A549 (cell line): ENCODE results near the gene IDH2. TPM values are rescaled to one million over a fixed set of nuclear protein-coding genes. Genes with fewer than 3 reads are reported as not detected.
A peak's percentile ranks its signal among the peaks of the same experiment; 100 is the strongest.

ENCODE experiments used
- ATAC-seq, 2 experiments: fragments of 200-7000 bp in 1 of 2; fragments of >200 bp in 1 of 2; cut with Nextera tagmentation in 1 of 2; cut with Tn5 transposase in 1 of 2; 3 replicates each; pipeline versions ENCODE4 v1.8.0 to v1.9.1; 2018 to 2020; ENCODE audit warnings: mild to moderate bottlenecking in 1 of 2, moderate library complexity in 1 of 2
- CTCF ChIA-PET: fragments of 300-600 bp; sonication (Branson Sonifier 250); formaldehyde crosslinking; extraction: SDS; loops from one replicate; lab custom pipeline; 2021; ENCODE audit warnings: antibody characterized with exemption, inconsistent platforms; lab: Yijun Ruan, JAX
- POLR2A ChIA-PET: fragments of 350-600 bp; formaldehyde crosslinking; extraction: SDS; loops from one replicate; lab custom pipeline; 2021; ENCODE audit warnings: antibody characterized with exemption, inconsistent platforms; lab: Yijun Ruan, JAX
- DNase-seq, 2 experiments: peaks; one replicate each; pipeline versions ENCODE4 v3.0.0 to v3.0.0-alpha.2; 2011 to 2016; ENCODE audit warnings: low read depth in 1 of 2, low spot score in 1 of 2
- FAIRE-seq: peaks from 2 replicates; lab custom pipeline; 2011; peaks lifted over from hg19 to GRCh38; lab: Jason Lieb, UNC
- H3K27ac ChIP-seq, 2 experiments: fragments of >200 bp; sonication (Bioruptor Twin); formaldehyde crosslinking; 3 replicates each; pipeline ENCODE4 v1.5.1; 2016 to 2017
- H3K4me1 ChIP-seq: fragments of >200 bp; sonication (Bioruptor Twin); formaldehyde crosslinking; 3 replicates; pipeline ENCODE4 v1.6.1; 2016
- H3K4me2 ChIP-seq: fragments of >200 bp; sonication (Bioruptor Twin); formaldehyde crosslinking; 3 replicates; pipeline ENCODE4 v1.6.1; 2016
- H3K4me3 ChIP-seq: fragments of >200 bp; sonication (Bioruptor Twin); formaldehyde crosslinking; 3 replicates; pipeline ENCODE4 v1.5.1; 2016
- H3K9me3 ChIP-seq: fragments of >200 bp; sonication (Bioruptor Twin); formaldehyde crosslinking; 3 replicates; pipeline ENCODE4 v1.6.1; 2016
- BHLHE40 ChIP-seq: IDR thresholded peaks from 2 replicates; pipeline ENCODE4 v1.6.1; 2012; ENCODE audit warnings: low read depth, low read length, inconsistent platforms
- CBX8 ChIP-seq: fragments of 200-600 bp; sonication (generic); IDR thresholded peaks from 2 replicates; pipeline ENCODE4 v1.6.1; 2016
- CEBPB ChIP-seq, 2 experiments: fragments of >200 bp in 1 of 2; sonication (Bioruptor Twin) in 1 of 2; formaldehyde crosslinking in 1 of 2; IDR thresholded peaks; 2 replicates each; pipeline ENCODE4 v1.6.1; 2012 to 2016
- FOSB ChIP-seq: fragments of 250-450 bp; sonication (Bioruptor Pico); IDR thresholded peaks from 2 replicates; pipeline ENCODE4 v1.5.0; 2020; ENCODE audit warnings: mild to moderate bottlenecking, moderate library complexity
- FOXS1 ChIP-seq: fragments of 250-450 bp; sonication (Bioruptor Pico); IDR thresholded peaks from 2 replicates; pipeline ENCODE4 v1.5.0; 2020; ENCODE audit warnings: mild to moderate bottlenecking, moderate library complexity
- GATA3 ChIP-seq: IDR thresholded peaks from 2 replicates; pipeline ENCODE4 v1.6.1; 2012; ENCODE audit warnings: borderline replicate concordance
- HEYL ChIP-seq: fragments of 250-450 bp; sonication (Bioruptor Pico); IDR thresholded peaks from 2 replicates; pipeline ENCODE4 v1.8.0; 2021; ENCODE audit warnings: mild to moderate bottlenecking, moderate library complexity
- HOXA7 ChIP-seq: fragments of 250-450 bp; sonication (Bioruptor Pico); IDR thresholded peaks from 2 replicates; pipeline ENCODE4 v1.5.0; 2020; ENCODE audit warnings: mild to moderate bottlenecking, moderate library complexity
- HOXB13 ChIP-seq: fragments of 250-450 bp; sonication (Bioruptor Pico); IDR thresholded peaks from 2 replicates; pipeline ENCODE4 v1.5.0; 2020; ENCODE audit warnings: low read depth, mild to moderate bottlenecking, moderate library complexity
- KDM5A ChIP-seq: fragments of 200-600 bp; sonication (generic); IDR thresholded peaks from 2 replicates; pipeline ENCODE4 v1.6.1; 2016; ENCODE audit warnings: antibody characterized with exemption, mild to moderate bottlenecking
- MAFK ChIP-seq: fragments of 450-650 bp; IDR thresholded peaks from 2 replicates; pipeline ENCODE4 v1.6.1; 2014; ENCODE audit not compliant: partially characterized antibody
- MYC ChIP-seq: IDR thresholded peaks from 2 replicates; pipeline ENCODE4 v1.6.1; 2012; ENCODE audit warnings: mild to moderate bottlenecking, inconsistent platforms, low read length, improper control_type of control experiment, borderline replicate concordance
- NPAS2 ChIP-seq: fragments of 250-450 bp; sonication (Bioruptor Pico); IDR thresholded peaks from 2 replicates; pipeline ENCODE4 v1.8.0; 2022; ENCODE audit warnings: mild to moderate bottlenecking, moderate library complexity, borderline replicate concordance
- NR3C1 ChIP-seq: fragments of >200 bp; sonication (Bioruptor Twin); formaldehyde crosslinking; IDR thresholded peaks from 3 replicates; pipeline ENCODE4 v1.6.1; 2017
- RCOR1 ChIP-seq: fragments of 150-350 bp; IDR thresholded peaks from 2 replicates; pipeline ENCODE4 v1.6.1; 2014; ENCODE audit warnings: antibody characterized with exemption, low read length, low read depth
- SMC3 ChIP-seq: fragments of >200 bp; sonication (Bioruptor Twin); formaldehyde crosslinking; IDR thresholded peaks from 3 replicates; pipeline ENCODE4 v1.6.1; 2018; ENCODE audit warnings: inconsistent platforms
- TFCP2L1 ChIP-seq: fragments of 250-450 bp; sonication (Bioruptor Pico); IDR thresholded peaks from 2 replicates; pipeline ENCODE4 v1.5.0; 2021; ENCODE audit warnings: mild to moderate bottlenecking
- ZFP36 ChIP-seq: fragments of 450-650 bp; IDR thresholded peaks from 2 replicates; pipeline ENCODE4 v1.6.1; 2014; ENCODE audit warnings: borderline replicate concordance; ENCODE audit not compliant: partially characterized antibody
- ZNF302 ChIP-seq: fragments of 250-450 bp; sonication (Bioruptor Pico); IDR thresholded peaks from 2 replicates; pipeline ENCODE4 v1.9.0; 2021; ENCODE audit warnings: inconsistent platforms, mild to moderate bottlenecking, moderate library complexity
- ZSCAN20 ChIP-seq: fragments of 250-450 bp; sonication (Bioruptor Pico); IDR thresholded peaks from 2 replicates; pipeline ENCODE4 v1.8.0; 2022; ENCODE audit warnings: mild to moderate bottlenecking, moderate library complexity
- WGBS: methylation state at CpG from one replicate; pipeline ENCODE4 v1.1.6; 2017; ENCODE audit errors: missing lambda C conversion rate; 5-methylcytosine and 5-hydroxymethylcytosine counted together
- polyA plus RNA-seq, 4 experiments: library from polyadenylated mRNA; depleted of rRNA in 3 of 4; stranded (reverse); fragments of >200 nt; fragmentation: RNase III in 1 of 4; extraction: RNeasy Plus Mini Kit Qiagen cat#74134 plus additional on column Dnase treatment in 1 of 4; gene quantifications; 2 replicates in 3 of 4; 3 replicates in 1 of 4; pipeline ENCODE4 v1.2.3, GENCODE V29; 2011 to 2017
- TF ChIP-seq, protein P1 (sequence below): fragments of >200 bp; sonication (Bioruptor Twin); formaldehyde crosslinking; IDR thresholded peaks from 2 replicates; pipeline ENCODE4 v1.6.1; 2016
- TF ChIP-seq, protein P2 (sequence below): fragments of 200-600 bp; sonication (generic); IDR thresholded peaks from 2 replicates; pipeline ENCODE4 v1.6.1; 2016; ENCODE audit warnings: antibody characterized with exemption, mild to moderate bottlenecking, moderate library complexity
- TF ChIP-seq, protein P3 (sequence below): IDR thresholded peaks from 2 replicates; pipeline ENCODE4 v1.6.1; 2012; ENCODE audit warnings: low read depth, borderline replicate concordance

The IDH2 gene
- polyA plus RNA-seq, 2 of the 4 experiments (the other 2 are of a cell fraction): 31.8 to 32.8 TPM

DNA sequence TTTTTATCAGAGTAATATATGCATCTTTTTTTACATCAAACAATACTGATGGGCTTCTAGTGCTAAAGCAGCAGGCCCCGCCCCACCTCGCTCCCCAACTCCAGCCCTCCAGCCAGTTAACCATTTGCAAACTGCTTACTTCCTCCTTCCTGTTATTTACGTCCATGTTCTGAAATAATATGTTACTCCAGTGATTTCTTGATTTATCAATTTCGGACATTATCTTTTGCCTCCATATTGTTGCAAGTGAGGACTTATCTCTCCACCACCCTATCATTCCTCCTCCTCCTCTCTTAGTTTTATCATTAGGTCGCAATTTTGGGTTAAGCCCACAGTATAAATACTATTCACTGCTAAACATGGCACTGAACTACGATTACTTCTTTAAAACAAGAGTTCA, 61.6 kb downstream of the IDH2 start (continued):
- TF ChIP-seq NPAS2 (CRISPR knock-in tag): no peak
- no peak for TF ChIP-seq RCOR1
- TF ChIP-seq HOXB13: no peak
- TF ChIP-seq GATA3: no peak

DNA sequence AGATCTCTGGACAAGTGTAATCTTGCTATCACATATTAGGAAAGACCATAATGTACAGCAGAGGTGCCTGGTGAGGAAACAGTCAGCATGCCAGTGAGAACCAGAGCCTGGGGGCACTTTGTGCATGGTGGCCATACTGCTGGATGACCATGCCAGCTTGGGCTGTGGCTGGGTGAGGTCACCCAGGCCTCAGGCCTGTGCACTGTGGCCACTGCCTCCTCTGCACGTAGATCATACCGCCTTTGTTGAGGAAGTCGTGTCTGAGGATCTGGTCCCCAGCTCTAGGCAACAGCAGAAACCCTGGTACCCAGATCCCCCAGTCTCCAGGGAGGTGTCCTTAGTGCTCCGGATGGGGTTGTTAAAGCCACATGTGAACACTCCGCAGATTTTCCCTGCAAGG, 62.3 kb downstream of the IDH2 start:
- no peak overlapping the region for H3K27ac ChIP-seq
- H3K4me3 ChIP-seq: no peak overlapping the region
- no peaks in the 10 kb centered on the region for H3K9me3 ChIP-seq
- H3K4me2 ChIP-seq: no peak overlapping the region
- TF ChIP-seq BHLHE40 (no peak), ZFP36 (no peak), FOXS1 (CRISPR knock-in tag) (no peak), HOXA7 (CRISPR knock-in tag) (no peak), HEYL (CRISPR knock-in tag) (no peak), TFCP2L1 (CRISPR knock-in tag) (no peak), KDM5A (no peak), ZNF302 (CRISPR knock-in tag) (no peak), SMC3 (no peak), CEBPB (IDR thresholded peaks at IDR 0.05) (no peak)
- TF ChIP-seq, protein P1, sequence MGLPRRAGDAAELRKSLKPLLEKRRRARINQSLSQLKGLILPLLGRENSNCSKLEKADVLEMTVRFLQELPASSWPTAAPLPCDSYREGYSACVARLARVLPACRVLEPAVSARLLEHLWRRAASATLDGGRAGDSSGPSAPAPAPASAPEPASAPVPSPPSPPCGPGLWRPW: no peak
- TF ChIP-seq, protein P2, sequence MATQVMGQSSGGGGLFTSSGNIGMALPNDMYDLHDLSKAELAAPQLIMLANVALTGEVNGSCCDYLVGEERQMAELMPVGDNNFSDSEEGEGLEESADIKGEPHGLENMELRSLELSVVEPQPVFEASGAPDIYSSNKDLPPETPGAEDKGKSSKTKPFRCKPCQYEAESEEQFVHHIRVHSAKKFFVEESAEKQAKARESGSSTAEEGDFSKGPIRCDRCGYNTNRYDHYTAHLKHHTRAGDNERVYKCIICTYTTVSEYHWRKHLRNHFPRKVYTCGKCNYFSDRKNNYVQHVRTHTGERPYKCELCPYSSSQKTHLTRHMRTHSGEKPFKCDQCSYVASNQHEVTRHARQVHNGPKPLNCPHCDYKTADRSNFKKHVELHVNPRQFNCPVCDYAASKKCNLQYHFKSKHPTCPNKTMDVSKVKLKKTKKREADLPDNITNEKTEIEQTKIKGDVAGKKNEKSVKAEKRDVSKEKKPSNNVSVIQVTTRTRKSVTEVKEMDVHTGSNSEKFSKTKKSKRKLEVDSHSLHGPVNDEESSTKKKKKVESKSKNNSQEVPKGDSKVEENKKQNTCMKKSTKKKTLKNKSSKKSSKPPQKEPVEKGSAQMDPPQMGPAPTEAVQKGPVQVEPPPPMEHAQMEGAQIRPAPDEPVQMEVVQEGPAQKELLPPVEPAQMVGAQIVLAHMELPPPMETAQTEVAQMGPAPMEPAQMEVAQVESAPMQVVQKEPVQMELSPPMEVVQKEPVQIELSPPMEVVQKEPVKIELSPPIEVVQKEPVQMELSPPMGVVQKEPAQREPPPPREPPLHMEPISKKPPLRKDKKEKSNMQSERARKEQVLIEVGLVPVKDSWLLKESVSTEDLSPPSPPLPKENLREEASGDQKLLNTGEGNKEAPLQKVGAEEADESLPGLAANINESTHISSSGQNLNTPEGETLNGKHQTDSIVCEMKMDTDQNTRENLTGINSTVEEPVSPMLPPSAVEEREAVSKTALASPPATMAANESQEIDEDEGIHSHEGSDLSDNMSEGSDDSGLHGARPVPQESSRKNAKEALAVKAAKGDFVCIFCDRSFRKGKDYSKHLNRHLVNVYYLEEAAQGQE: no peak
- 94% methylated on average over 5 of the region's 5 CpGs for WGBS
- FAIRE-seq (no peak), DNase-seq (no peak), ATAC-seq (no peak)
- ChIA-PET POLR2A (no interaction called here), CTCF (interaction anchor here (1.4 kb wide), 1 partner anchor 32 kb away, joined by 3 read pairs; no protein-coding TSS in a partner anchor)
- H3K4me1 ChIP-seq: peaks cover 28% of the 10 kb centered on the region

DNA sequence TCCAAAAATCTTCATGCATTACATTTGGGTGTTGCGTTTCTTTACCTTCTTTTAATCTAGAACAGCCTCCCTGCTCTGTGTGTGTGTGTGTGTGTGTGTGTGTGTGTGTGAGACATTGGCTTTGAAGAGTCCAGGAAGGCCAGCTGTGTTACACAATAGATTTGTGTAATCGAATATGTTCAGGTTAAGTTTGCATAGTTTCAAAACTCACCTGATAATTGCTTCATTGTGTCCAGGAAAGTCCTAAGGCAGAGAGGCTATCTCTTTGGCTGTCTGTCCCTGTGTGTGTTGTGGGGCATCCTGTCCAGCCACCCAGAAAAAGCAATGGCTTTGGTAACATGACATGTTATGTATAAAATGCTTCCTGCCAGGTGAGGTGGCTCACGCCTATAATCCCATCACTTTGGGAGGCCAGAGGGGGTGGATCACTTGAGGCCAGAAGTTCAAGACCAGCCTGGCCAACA, 63.6 kb downstream of the IDH2 start:
- FAIRE-seq: no peak
- Histone ChIP-seq H3K4me2 (no peak overlapping the region), H3K9me3 (no peaks in the 10 kb centered on the region), H3K4me1 (peaks cover 32% of the 10 kb centered on the region), H3K27ac (peak overlapping the region in 1 of 2 experiments; percentile 36; a peak in 3 of 6 replicates), H3K4me3 (no peak overlapping the region)
- 84% methylated on average over 3 of the region's 3 CpGs for WGBS
- TF ChIP-seq MAFK (no peak), ZSCAN20 (CRISPR knock-in tag) (no peak), MYC (no peak), NR3C1 (no peak), FOSB (no peak), ZNF302 (CRISPR knock-in tag) (no peak), CBX8 (no peak)
- TF ChIP-seq, protein P3, sequence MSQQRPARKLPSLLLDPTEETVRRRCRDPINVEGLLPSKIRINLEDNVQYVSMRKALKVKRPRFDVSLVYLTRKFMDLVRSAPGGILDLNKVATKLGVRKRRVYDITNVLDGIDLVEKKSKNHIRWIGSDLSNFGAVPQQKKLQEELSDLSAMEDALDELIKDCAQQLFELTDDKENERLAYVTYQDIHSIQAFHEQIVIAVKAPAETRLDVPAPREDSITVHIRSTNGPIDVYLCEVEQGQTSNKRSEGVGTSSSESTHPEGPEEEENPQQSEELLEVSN: no peak
- no peak for ATAC-seq
- ChIA-PET POLR2A (no interaction called here), CTCF (no interaction called here)
- DNase-seq: no peak
